DOHH2 (cell line): ENCODE measurements around the gene RALBP1.

Experiments
- EZH2phosphoT487 ChIP-seq: fragments of 200-600 bp; sonication (generic); IDR thresholded peaks from 2 replicates; pipeline ENCODE4 v1.6.1; 2017; ENCODE audit warnings: borderline replicate concordance, mild to moderate bottlenecking, antibody characterized with exemption, low read length, moderate library complexity, mixed read lengths
- TF ChIP-seq, protein P1 (sequence below): fragments of 200-600 bp; sonication (generic); IDR thresholded peaks from one replicate; pipeline ENCODE4 v1.5.1; 2014; ENCODE audit warnings: antibody characterized with exemption, mild to moderate bottlenecking, low read depth, low read length; ENCODE audit not compliant: poor library complexity, severe bottlenecking

DNA sequence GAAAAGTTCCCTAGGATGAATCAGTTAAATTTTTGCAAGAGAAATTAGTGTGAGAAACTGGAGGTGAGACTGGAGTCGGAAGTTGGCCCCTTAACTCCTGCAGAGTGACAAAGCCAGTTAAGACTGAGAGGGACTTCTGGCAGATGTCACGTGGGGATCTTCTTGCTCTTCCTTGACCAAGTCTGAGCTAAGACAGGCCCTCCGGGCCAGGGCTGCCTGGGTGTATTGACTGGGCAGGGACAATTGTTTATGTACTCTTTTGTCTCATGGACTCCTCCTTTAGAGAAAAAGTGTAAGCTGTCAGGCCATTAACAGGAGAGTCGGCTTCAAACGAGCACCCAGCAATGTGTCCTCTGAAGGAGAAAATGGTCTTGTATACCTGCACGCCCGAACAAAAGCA lies 48.6 kb upstream of the RALBP1 start:
- TF ChIP-seq, protein P1, sequence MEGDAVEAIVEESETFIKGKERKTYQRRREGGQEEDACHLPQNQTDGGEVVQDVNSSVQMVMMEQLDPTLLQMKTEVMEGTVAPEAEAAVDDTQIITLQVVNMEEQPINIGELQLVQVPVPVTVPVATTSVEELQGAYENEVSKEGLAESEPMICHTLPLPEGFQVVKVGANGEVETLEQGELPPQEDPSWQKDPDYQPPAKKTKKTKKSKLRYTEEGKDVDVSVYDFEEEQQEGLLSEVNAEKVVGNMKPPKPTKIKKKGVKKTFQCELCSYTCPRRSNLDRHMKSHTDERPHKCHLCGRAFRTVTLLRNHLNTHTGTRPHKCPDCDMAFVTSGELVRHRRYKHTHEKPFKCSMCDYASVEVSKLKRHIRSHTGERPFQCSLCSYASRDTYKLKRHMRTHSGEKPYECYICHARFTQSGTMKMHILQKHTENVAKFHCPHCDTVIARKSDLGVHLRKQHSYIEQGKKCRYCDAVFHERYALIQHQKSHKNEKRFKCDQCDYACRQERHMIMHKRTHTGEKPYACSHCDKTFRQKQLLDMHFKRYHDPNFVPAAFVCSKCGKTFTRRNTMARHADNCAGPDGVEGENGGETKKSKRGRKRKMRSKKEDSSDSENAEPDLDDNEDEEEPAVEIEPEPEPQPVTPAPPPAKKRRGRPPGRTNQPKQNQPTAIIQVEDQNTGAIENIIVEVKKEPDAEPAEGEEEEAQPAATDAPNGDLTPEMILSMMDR = no peak
- TF ChIP-seq EZH2phosphoT487 = no peak
